Hypothalamus (tissue), 51 donors: ENCODE results near the gene DENND2D.
A peak's percentile ranks its signal among the peaks of the same experiment; 100 is the strongest.

Source experiments
- DNase-seq, 51 donors: peaks; one replicate each; lab custom pipeline; 2025; lab: John Stamatoyannopoulos, UW

The DENND2D gene

GRCh38 chr1:111199881-111200801 is at the start of gene DENND2D:
TSS of gene DENND2D (minus strand) at chr1:111200646. CDS start at chr1:111200459, 187 bp downstream.
- DNase-seq = peak in 22 of 51 donors; percentile 9 to 53 (median 27)

- DNase-seq = peak in 25 of 51 donors; percentile 11 to 73 (median 33)
Measured at GRCh38 chr1:111249960-111250359, 49.5 kb upstream of the DENND2D start.

GRCh38 chr1:111247125-111247838 is 46.8 kb upstream of the DENND2D start:
- DNase-seq = no peak

GRCh38 chr1:111242805-111243523 is 42.5 kb upstream of the DENND2D start:
- no peak for DNase-seq

GRCh38 chr1:111241797-111242196 is 41.4 kb upstream of the DENND2D start:
- no peak for DNase-seq

- DNase-seq = no peak
Measured at GRCh38 chr1:111238056-111238795, 37.8 kb upstream of the DENND2D start.

GRCh38 chr1:111236806-111237205 is 36.4 kb upstream of the DENND2D start:
- DNase-seq = no peak

GRCh38 chr1:111236379-111236778 is 35.9 kb upstream of the DENND2D start:
- DNase-seq = no peak

- DNase-seq = no peak
Measured at GRCh38 chr1:111234866-111235265, 34.4 kb upstream of the DENND2D start.

- no peak for DNase-seq
Measured at GRCh38 chr1:111234258-111234657, 33.8 kb upstream of the DENND2D start.

GRCh38 chr1:111232134-111232533 is 31.7 kb upstream of the DENND2D start:
- no peak for DNase-seq

- no peak for DNase-seq
Measured at GRCh38 chr1:111228748-111229126, 28.3 kb upstream of the DENND2D start.

- peak in 14 of 51 donors; percentile 9 to 57 (median 24) for DNase-seq
Measured at GRCh38 chr1:111227851-111228747, 27.7 kb upstream of the DENND2D start.

GRCh38 chr1:111227434-111227833 is 27.0 kb upstream of the DENND2D start, which contains the start of gene CHI3L2:
TSS of gene CHI3L2 (plus strand) at chr1:111227713. CDS start at chr1:111227730, 17 bp downstream.
- DNase-seq = no peak

- DNase-seq = no peak
Measured at GRCh38 chr1:111225717-111226400, 25.4 kb upstream of the DENND2D start.

GRCh38 chr1:111225091-111225490 is 24.6 kb upstream of the DENND2D start:
- DNase-seq = no peak

- no peak for DNase-seq
Measured at GRCh38 chr1:111223126-111223685, 22.8 kb upstream of the DENND2D start.
